A172 (cell line): ENCODE results near the gene FRYL. TPM values are rescaled to one million over a fixed set of nuclear protein-coding genes. Genes with fewer than 3 reads are reported as not detected.

Experiments used
- DNase-seq: peaks from one replicate; pipeline ENCODE4 v3.0.0-alpha.2; 2015; ENCODE audit warnings: low spot score
- total RNA-seq: library from RNA; depleted of rRNA; stranded (reverse); fragments of >200 nt; shearing (Covaris generic); gene quantifications from 2 replicates; pipeline ENCODE4 v1.2.3, GENCODE V29; 2014

Gene FRYL
- total RNA-seq, 1 experiment from 2014 or later: 30.0 TPM

GRCh38 chr4:48620831-48621230 is 159.2 kb downstream of the FRYL start:
- DNase-seq: no peak

- DNase-seq: no peak
Observed at GRCh38 chr4:48620093-48620492, 160.0 kb downstream of the FRYL start.

GRCh38 chr4:48604527-48604926 is 175.6 kb downstream of the FRYL start:
- DNase-seq: no peak

GRCh38 chr4:48604041-48604440 is 176.0 kb downstream of the FRYL start:
- DNase-seq: no peak

- no peak for DNase-seq
Observed at GRCh38 chr4:48603366-48604003, 176.6 kb downstream of the FRYL start.

- no peak for DNase-seq
Observed at GRCh38 chr4:48602763-48603162, 177.3 kb downstream of the FRYL start.

GRCh38 chr4:48602222-48602621 is 177.9 kb downstream of the FRYL start:
- peak; percentile 31 for DNase-seq

- DNase-seq: no peak
Observed at GRCh38 chr4:48596336-48596735, 183.7 kb downstream of the FRYL start.

- no peak for DNase-seq
Observed at GRCh38 chr4:48594180-48594579, 185.9 kb downstream of the FRYL start.

- DNase-seq: no peak
Observed at GRCh38 chr4:48591372-48591771, 188.7 kb downstream of the FRYL start.

GRCh38 chr4:48590884-48591283 is 189.2 kb downstream of the FRYL start:
- DNase-seq: no peak

GRCh38 chr4:48589098-48589445 is 191.0 kb downstream of the FRYL start:
- no peak for DNase-seq

GRCh38 chr4:48588230-48589097 is 191.6 kb downstream of the FRYL start:
- no peak for DNase-seq

- DNase-seq: no peak
Observed at GRCh38 chr4:48585401-48585800, 194.7 kb downstream of the FRYL start.

GRCh38 chr4:48578132-48578968 is 201.7 kb downstream of the FRYL start:
- peak; percentile 66 for DNase-seq

GRCh38 chr4:48575964-48576363 is 204.1 kb downstream of the FRYL start:
- peak; percentile 21 for DNase-seq

- DNase-seq: no peak
Observed at GRCh38 chr4:48571471-48571870, 208.6 kb downstream of the FRYL start.

- DNase-seq: peak; percentile 53
Observed at GRCh38 chr4:48570646-48571220, 209.3 kb downstream of the FRYL start.

- no peak for DNase-seq
Observed at GRCh38 chr4:48566034-48566384, 214.1 kb downstream of the FRYL start.

GRCh38 chr4:48565362-48566033 is 214.6 kb downstream of the FRYL start:
- DNase-seq: no peak

- DNase-seq: no peak
Observed at GRCh38 chr4:48564151-48564550, 215.9 kb downstream of the FRYL start.

- no peak for DNase-seq
Observed at GRCh38 chr4:48558819-48559218, 221.3 kb downstream of the FRYL start.
